22Rv1 (cell line): Measurements from ENCODE around the gene ANKS1B.
"Not testable (repeated sequence)": the region's sequence is repeated elsewhere in the genome, so short reads cannot be mapped to it uniquely, and the experiment has no call there.

ENCODE experiments used
- H3K27ac ChIP-seq: fragments of 450-650 bp; 2 replicates; pipeline ENCODE4 v1.5.1; 2017
- ZFX ChIP-seq: fragments of 450-650 bp; IDR thresholded peaks from 2 replicates; pipeline ENCODE4 v1.6.1; 2017; ENCODE audit warnings: antibody characterized with exemption, borderline replicate concordance
- TF ChIP-seq, protein P1 (sequence below): fragments of 450-650 bp; IDR thresholded peaks from 2 replicates; pipeline ENCODE4 v1.5.1; 2017; ENCODE audit warnings: mild to moderate bottlenecking

Gene ANKS1B

DNA sequence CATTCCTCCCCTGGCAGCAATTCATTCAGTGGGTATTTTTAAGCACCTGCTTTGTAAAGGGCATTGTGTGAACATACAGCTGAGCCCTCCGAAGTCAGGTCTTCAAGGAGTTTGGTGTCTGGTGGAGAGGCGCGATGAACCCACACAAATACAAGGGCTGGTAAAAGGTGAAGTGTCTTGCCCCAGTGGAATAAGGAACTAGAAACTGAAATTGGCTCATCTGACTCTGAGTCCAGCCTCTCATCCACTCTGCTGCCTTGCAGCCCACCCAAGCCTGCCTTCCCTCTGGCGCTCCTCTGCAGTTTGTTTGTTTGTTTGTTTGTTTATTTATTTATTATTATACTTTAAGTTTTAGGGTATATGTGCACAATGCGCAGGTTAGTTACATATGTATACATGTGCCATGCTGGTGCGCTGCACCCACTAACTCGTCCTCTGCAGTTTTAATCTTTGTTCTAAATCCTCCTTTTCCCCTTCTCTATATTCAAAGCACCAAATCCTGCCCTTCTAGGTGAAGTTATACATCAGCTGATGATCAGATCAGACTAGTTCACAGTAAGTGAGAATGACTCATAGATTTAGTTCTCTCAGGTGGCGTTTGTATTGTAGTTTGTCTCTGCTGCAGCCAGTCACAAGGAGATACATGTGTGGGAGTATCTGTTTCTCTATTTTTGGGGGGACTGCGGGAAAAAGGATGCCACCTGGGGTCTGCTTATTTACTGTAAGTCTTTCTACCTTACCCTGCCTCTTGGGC lies 945.2 kb downstream of the ANKS1B start:
- TF ChIP-seq, protein P1, sequence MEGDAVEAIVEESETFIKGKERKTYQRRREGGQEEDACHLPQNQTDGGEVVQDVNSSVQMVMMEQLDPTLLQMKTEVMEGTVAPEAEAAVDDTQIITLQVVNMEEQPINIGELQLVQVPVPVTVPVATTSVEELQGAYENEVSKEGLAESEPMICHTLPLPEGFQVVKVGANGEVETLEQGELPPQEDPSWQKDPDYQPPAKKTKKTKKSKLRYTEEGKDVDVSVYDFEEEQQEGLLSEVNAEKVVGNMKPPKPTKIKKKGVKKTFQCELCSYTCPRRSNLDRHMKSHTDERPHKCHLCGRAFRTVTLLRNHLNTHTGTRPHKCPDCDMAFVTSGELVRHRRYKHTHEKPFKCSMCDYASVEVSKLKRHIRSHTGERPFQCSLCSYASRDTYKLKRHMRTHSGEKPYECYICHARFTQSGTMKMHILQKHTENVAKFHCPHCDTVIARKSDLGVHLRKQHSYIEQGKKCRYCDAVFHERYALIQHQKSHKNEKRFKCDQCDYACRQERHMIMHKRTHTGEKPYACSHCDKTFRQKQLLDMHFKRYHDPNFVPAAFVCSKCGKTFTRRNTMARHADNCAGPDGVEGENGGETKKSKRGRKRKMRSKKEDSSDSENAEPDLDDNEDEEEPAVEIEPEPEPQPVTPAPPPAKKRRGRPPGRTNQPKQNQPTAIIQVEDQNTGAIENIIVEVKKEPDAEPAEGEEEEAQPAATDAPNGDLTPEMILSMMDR = no peak
- TF ChIP-seq ZFX = no peak
- no peak overlapping the region for H3K27ac ChIP-seq

DNA sequence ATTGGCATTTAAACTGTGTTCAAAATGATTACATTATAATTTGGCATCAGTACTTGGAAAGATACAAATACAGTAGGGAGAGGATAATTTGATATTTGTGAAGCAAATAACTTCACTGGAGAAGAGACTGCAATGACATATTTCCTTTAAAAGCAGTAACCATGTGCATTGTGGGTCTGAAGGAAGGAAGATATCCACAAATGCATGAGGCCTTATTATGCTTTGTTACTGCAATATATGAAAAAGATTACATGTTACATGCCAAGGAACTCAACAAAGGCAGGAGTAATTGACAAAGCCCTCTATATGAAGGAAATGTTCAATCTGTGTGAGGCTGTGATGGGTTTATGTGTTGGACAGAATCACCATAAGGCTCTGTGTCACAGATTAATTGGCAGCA lies 948.2 kb downstream of the ANKS1B start:
- no peak overlapping the region for H3K27ac ChIP-seq
- TF ChIP-seq, protein P1 = no peak
- TF ChIP-seq ZFX = no peak

DNA sequence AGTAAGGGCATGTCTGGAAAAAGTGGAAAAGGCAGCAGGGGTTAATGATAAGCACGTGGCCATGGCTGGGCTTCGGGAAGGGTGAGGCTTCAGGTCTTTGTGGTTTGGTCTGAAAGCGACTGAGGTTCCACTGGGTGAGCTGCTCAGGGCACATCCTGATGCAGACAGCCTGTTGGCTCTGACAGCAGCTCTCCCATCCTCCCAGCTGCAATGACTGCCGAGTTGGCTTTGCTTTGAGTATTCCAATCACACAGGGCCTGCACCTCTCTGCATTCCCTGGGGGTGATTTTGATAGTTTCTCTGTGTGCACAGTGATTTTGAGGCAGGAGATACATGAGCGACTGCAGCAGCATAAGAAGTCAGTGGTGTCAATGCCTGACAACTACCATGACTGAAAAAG lies 948.9 kb downstream of the ANKS1B start:
- no peak overlapping the region for H3K27ac ChIP-seq
- TF ChIP-seq, protein P1 = no peak
- TF ChIP-seq ZFX = no peak

DNA sequence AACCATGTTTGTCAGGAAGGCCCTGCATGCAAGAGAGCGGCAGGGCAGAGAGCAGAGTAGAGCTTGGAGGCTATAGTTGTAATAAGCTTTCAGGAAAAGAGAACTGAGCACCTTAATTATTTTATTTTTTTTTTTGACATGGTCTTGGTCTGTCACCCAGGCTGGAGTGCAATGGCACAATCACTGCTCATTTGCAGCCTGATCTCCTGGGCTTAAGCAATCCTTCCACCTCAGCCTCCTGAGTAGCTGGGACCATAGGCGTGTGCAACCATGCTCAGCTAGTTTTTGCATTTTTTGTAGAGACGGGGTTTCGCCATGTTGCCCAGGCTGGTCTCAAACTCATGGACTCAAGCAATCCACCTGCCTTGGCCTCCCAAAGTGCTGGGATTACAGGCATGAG lies 950.5 kb downstream of the ANKS1B start:
- H3K27ac ChIP-seq = not testable (repeated sequence)

DNA sequence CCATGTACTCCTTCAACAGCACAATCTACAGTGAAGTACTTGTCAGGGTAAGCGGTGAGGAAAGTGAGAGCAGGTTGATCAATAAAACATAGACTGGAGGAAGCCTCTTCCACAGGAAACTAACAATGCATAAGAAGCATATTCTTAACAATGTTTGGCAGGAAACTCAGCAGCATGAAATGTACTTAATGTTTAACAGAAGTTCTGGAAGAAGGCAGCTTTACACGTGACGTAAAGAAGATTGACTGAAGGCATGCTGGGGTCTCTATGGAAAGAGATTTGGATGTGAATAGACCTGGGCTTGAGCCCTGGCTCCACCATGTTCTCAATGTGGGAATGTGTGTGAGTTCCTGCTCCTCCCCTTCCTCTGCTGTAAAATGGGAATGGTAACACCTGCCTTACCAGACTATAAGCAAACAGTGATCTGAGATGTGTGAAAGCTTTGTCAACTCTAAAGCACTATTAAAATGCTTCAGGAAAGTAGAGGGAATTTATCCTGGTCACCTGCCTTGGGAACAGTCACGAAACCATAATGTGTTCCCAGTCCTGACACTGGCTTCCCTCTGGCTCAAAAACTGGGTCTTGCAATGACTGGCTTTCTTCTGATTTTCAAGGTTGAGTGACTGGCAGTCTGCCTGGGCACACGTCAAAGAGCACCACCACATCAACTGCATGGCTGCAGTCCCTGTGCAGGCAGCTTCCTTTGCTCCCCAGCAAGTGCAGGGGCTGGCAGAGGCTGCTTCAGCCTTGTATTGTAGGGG lies 955.0 kb downstream of the ANKS1B start:
- TF ChIP-seq, protein P1 = no peak
- no peak overlapping the region for H3K27ac ChIP-seq

DNA sequence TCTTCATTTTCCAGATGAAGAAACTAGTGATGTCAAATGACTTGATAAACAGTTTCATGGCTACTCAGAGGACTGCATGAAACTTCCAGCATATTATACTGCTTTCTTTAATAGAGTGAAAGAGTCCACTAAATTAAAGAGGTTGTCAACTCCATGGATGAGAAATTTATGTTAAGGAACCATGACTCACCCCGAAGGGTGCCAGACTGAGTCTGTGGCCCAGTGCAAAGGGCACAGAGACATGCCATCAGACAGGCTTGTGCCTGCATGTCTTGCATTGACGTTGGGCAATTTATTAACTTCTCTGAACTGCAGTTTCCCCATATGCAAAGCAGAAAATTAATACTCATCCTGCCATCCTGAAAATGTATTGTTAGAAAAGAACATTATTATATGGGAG lies 957.3 kb downstream of the ANKS1B start:
- H3K27ac ChIP-seq = no peak overlapping the region
- TF ChIP-seq ZFX = no peak
- TF ChIP-seq, protein P1 = no peak

DNA sequence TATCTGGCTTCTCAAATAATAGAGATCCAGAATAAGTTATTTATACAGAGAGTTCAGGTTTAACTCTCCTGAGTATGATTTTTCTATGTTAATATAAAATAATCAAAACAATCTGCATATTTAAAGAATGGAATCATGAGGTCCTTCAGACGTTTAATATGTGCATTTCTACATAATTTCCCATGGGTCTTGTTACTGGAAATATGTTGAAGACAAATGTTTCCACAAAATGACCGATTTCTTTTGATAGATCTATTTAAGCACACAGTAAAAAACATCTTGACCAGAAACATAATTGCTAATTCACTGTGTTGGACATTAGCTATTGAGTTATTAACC lies 957.7 kb downstream of the ANKS1B start:
- TF ChIP-seq, protein P1 = no peak
- TF ChIP-seq ZFX = no peak
- no peak overlapping the region for H3K27ac ChIP-seq
